Measurements from ENCODE around the gene PROKR1.

- no peak for TF ChIP-seq CTCF (IDR thresholded peaks at IDR 0.05)
- no peak for TF ChIP-seq POLR2A (IDR thresholded peaks at IDR 0.05)
Measured at GRCh38 chr2:68663371-68664156, 20.2 kb downstream of the PROKR1 start.
